Stimulated activated CD4-positive, alpha-beta T cell treated with anti-CD3 and anti-CD28 coated beads, TNF-alpha, amount 100 ng/mL, for 1 hour (primary cell): ENCODE data around the gene KCNB1.

Experiments
- DNase-seq, 3 donors: peaks; one replicate each; pipeline ENCODE4 v3.0.0-alpha.2; 2020; ENCODE audit warnings: low read depth in 3 of 3, low spot score in 1 of 3

Gene KCNB1

DNA sequence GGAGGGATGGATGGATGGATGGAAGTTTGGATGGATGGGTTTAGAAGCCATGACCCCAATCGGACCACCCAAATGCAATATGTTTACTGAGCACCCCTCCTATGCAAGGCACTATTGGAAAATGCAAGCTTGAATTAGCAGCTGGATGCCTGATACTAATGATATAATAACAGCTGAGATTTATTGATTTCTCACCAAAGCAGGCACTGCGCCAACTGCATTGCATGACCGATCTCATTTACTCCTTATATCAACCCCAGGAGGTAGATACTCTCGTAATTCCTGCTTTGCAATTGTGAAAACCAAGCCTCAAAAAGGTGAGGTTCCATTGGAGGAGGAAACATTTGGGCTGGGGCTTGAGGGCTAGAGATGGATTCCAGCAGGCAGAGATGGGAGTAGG is 89.7 kb downstream of the KCNB1 start:
- no peak for DNase-seq

DNA sequence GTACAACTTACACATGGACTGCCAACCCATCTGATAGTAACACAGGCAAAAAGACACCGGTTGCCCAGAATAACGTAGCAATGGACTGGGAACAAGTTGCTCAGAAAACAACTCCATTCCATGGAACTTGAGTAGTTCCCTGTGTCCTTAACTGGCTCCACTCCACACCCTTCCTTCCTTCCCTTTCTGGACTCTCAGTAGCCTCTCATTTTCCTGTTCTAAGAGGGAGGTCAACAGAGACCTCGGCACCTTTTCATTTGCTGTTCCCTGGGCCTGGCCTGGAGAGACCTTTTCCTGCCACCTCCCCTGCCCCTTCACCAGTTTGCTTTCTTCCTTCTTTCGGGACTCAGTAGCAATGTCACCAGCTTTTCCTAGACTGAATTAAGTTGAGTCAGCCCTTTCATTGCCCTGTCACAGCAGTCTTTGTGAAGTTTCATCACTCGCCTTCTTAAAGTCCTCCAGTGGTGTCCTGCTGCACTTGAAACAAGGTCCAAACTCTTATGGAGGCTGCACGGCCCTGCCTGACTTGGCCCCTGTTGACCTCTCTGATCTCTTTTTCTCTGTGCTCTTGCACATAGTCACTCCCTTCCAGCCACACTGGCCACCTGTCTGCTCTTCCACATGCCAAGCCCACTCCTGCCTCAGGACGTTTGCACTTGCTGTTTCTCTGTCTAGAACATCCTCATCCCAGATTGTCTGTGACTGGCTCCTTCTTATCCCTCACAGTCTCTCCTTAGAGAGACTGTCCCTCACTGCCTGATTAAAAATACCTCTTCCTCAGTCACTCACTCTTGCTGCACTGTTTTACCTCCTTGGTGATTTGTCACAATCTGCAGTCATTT is 90.8 kb downstream of the KCNB1 start:
- no peak for DNase-seq

DNA sequence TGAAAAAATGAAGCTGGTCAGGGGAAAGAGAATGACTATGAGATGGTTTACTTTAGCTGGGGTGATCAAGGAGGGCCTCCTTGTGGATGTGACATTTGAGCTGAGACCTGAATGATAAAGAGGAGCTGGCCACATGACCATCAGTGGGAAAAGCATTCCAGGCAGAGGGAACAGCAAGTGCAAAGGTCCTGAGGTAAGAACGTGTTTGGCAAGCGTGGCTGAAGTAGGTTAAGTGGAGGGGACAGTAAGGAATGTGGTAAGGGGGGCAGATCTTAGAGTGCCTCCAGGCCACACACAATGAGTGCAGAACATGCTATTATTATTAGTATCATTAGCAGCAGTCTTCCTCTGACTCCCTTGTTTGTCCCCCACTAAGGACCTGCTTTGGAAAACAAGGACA is 92.6 kb downstream of the KCNB1 start:
- DNase-seq, result no peak

DNA sequence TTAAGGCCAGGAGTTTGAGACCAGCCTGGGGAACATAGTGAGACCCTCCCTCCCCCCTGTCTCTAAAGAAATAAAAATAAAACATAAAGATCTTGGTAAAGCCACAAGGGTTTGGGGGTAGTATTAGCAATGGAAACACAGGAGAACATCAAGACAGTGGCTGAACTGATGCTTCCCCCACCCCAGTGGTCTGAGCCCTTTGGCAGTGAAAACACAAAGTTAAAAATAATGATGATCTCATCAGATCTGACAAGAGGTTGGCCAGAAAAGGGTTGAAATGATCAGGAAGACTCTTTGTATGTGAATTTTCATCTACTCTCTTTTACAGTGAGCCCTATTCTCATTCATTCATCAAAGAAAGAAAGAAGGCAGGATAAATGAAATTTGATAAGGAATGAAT is 93.7 kb downstream of the KCNB1 start:
- DNase-seq, result no peak

DNA sequence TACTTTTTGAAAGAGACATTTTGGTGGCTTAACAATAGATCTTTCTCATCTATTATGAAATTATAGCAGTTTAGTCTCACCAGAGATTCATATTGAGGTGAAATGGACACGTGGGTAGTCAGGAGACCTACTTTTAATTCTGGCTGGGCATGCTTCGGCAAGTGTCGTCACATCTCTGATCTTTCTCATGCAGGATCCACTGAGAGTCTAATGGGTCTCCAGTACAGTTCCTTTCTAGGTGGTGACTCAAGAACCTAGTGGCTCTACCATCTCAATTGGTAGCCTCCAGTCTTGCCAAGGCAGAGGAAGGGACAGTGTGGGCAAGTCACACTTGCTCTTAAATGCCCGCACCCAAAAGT is 94.9 kb downstream of the KCNB1 start:
- DNase-seq, result no peak

DNA sequence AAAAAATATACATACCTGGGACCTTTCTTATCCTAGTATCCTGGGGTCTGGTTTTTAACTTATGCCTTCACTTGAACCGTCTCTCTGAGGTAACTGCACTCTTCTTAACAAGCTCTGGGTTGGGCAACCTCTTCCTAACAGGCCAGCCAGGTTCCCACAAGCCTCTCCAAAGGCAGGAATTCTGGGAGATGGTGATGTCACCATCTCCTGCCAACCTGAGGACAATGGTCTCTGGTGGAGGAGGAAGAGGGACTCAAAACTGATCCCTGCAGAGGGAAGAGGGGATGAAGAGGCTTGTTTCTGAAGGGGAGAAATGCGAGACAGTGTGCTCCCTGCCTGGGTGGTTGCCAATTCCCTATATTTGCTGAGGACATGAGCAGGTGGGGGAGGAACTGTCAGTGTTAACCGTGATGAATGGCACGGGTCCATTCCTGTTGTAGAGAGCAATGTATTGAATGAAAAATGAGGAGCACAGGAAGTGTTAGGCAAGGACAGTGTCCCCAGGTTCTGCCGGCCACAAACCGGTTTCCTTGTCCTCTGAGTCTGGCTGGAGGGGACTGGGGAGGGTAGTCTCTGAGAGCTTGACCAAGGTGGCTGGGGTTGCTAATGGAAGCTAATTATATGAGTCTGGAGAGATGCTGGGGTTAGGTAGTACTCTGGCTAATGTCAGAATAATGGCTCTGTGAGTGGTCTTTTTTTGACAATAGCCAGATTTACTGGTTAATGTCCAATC is 95.5 kb downstream of the KCNB1 start:
- DNase-seq, result no peak

DNA sequence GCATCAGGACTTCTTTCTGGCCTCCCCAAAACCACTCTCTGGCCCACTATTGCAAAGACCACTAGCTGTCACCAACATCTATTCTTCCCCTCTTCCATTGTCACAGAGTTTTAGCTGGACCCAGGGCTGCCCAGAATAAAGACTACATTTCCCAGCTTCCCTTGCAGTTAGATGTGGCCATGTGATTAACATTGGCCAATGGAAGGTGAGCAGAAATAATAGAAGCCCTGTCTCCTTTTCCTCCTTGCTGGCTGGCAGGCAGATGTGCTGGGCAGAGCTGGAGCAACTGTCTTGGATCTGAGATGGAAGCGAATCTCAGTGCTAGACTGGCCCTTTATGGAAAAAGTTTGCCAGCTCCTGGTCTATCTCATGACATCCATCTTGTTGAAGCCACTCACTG is 97.0 kb downstream of the KCNB1 start:
- DNase-seq, result no peak

DNA sequence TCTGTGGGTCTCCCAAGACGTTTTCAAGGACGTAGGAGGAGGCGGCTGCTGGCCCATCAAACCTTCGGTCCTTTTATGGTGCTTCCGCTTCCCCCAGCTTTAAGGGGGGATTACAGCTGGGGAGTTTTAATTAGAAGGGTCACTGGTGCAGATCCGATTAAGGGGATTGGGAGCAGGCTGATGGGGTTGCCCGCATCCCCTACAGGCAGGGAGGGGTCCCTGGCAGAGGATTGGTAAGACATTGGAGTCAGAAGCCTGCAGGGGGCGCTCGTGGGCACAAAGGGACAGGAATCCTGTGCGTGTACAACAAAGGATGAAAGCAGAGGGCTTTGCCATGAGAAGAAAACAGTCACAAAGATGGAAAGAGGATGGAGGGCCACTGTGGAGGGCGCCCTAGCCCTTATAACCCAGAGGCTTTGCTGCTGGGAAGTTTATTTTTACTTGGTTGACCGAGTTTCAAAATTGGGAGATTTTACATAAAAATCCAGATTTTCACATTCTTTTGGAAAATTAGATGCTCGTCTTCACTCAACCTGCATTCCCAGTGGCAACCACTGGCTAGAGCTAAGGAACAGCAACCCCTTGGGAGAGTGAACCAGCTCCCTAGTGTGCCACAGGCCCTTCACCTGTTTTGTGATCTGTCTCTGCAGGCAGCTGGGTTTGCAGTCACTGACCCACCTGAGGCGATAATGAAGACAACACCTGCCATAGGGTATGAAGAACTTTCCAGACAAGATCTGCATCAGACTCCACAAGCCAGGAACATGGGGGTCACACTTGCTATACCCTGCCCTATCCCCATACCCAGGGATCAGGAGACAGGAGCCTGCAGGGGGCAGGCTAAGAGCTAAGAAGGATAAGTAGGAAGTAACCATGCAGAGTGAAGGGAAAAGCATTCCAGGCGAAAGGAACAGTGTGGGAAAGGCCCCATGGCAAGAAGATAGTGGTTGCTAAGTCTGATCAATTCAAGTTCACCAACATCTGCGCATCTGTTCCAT is 97.7 kb downstream of the KCNB1 start:
- peak in 2 of 3 donors; percentile 16 to 49 for DNase-seq

DNA sequence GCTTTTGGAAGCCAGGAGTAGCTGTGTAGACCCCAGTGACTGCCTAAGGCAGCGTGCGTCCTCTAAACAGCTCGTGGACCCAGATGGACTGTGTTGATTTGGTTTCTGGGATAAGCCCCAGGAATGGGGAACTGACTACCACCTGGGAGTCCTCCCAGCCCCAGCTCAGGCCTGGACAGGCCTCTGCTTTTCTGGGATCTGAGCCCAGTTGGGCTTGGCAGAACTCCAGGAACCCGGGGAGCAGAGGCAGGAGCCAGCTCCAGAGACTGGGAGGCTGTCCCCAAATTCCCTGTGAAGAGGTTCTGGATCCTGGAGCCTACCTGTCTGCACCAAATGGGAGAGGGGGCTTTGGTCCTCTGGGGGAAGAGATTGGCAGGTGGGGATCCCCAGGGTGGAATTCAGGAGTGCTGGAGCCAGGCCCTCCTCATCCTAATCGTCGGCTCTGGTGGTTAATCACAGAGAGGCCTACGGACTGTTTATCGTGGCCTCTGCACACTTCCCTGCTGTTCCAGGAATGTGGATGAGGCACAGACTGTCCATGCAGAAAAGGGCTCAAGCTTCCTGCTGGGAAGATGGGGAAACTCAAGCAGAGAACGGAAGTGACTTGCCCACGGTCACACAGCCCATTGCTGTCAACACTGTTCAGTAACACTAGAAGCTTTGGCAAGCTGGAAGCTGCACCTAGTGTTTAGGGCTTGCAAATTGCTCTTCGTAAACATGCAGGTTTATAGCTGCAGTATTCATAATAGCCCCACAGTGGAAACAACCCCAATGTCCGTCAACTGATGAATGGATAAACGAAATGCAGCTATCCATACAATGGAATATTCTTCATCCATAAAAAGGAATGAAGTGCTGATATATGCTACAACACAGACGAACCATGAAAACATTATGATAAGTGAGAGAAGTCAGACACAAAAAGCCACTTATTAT is 100.6 kb downstream of the KCNB1 start:
- DNase-seq, result no peak

DNA sequence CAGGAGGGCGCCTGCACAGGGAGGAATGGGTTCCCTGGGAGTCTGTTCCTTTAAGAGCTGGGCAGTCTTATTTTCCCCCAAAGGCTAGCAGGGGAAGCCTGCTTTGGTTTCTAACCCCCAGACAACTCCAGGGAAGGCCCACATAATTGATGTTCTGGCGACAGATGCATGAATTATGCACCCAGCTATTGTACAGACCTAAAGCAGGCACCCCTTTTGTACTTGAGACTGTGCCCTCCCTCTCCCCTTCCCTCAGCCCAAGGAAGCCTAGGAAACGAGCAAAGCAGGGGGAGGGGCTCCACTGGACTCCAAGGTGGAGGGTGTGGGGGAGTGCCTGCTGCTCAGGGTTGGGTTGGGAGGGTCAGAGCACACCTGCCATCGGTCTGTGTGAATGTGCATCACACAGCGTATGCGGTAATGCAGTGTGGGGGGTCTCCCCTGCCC is 102.1 kb downstream of the KCNB1 start:
- no peak for DNase-seq

DNA sequence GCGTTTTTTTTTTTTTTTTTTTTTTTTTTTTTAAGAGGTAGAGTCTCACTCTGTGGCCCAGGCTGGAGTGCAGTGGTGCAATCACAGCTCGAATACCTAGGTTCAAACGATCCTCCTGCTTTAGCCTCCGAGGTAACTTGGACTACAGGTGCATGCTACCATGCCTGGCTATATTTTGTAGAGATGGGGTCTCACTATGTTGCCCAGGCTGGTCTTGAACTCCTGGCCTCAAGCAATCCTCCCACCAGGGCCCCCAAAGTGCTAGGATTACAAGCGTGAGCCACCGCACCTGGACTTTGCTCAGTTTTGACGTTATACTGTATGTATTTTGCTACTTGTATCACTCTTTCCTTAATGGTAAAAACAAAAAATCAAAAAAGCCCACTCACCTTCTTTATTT is 103.1 kb downstream of the KCNB1 start:
- DNase-seq, result no peak

DNA sequence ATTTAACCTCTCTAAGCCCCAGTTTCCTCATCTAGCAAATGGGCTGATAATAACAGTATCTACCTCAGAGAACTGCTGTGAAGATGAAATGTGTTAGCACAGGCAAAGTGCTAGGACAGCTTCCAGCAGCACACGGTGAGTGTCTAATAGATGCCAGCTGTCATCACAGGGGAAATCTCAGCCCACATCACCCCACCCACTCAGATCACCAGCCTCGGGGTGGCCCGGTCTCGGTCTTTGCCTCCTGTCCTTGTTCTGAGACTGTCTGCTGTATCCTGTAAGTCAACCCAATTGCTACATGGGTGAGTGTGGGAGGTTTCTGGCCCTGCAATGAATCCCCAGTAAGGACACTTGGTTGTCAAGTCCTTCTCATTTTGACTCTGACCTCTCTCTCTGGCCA is 105.1 kb downstream of the KCNB1 start:
- no peak for DNase-seq

DNA sequence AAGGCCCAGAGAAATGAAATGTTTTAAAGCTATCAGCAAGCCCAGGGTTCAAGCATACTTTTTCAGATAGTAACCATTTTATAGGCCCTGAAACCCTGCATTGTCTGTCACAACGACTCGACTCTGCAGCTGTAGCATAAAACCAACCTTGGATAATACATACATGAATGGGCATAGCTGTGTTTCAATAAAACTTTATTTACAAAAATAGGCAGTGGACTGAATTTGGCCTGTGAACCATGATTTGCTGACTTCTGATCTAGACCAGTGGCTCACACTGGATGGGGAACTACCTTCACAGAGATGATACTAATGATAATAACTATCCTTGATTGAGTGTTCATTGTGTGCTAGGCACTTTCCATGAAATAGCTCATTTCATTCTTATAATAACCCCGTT is 107.3 kb downstream of the KCNB1 start:
- no peak for DNase-seq

DNA sequence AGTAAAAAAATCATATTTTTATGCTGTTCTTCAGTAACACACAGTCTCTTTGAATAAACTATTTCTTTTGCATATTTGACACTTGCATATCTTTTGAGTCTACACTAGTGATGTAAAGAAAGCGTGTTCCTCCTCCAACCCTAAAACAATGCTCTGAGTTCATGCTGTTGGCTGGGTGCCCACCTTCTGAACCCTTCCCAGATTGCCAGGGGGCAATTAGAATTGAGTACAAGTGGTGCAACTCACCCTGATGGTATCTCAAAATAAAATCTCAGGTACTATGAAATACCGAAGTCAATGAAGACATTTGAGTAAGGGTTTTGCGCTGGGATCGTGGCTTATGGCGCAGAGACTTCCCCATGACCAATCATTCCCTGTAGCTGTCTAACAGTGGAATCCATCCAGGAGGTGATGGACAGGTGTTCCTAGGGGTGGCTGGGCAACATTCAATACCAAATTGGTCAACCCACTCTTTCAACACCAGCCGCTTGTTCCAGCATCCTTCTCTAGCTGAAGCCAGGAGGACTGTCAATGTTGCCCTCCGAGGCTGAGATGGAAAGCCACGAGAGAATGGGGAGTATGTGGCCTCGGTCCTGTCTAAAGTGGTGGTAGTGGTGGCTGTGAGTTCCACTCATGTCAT is 110.3 kb downstream of the KCNB1 start:
- no peak for DNase-seq

DNA sequence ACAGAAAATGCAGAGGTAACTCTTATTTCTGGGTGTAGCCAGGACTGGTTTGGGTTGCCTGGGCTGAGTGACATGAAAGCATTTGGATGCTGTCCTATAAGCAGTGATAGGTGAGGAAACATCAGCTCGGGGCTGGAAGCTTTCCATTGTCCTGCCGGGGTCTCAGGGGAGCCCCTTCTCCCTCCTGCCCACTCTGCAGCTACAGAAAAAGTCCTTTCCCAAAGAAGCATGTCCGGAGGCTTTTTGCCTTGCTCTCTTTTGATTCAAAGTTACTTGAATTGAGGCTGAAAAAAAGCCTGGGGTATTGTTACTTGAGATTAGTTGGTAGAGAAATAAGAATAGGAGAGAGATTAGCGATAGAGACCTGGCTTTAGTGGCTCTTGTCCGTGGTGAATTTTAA is 113.9 kb downstream of the KCNB1 start:
- no peak for DNase-seq

DNA sequence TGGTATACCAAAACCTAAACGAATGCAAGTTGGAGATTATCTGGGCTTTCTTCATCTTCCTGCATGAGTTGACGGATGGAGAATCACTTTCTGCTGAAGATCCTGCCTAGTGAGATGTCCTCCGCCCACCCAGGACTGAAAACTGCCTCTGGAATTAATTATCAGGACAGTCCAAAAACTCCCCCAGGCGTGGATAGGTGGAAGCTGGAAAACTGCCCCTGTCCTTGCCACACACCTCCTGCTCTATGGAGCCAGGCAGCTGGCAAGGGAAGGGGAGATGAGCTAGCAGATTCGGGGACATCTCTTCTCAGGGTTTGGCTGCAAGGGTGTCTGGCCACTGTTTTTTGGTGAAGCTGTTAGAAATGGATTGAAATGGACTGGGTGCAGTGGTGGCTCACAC is 115.4 kb downstream of the KCNB1 start:
- DNase-seq, result no peak

DNA sequence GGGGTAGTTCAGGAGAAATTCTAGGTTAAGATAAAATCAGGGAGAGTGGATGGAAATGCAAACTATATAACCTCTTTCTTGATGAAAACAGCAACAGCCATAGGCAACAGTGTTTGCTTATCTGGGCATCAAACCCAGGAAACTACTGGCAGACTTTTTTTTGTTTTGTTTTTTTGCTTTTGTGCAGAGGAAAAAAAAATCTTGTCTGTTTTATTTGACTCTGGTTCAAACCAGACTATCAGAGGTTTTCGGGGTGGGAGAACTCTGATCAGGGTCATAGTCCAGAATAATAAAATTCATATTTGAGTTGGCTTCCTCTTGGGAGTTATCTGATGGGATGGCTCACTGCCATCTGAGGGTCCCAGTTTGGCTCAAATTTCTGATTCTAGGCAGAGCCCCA is 115.8 kb downstream of the KCNB1 start:
- DNase-seq, result no peak

DNA sequence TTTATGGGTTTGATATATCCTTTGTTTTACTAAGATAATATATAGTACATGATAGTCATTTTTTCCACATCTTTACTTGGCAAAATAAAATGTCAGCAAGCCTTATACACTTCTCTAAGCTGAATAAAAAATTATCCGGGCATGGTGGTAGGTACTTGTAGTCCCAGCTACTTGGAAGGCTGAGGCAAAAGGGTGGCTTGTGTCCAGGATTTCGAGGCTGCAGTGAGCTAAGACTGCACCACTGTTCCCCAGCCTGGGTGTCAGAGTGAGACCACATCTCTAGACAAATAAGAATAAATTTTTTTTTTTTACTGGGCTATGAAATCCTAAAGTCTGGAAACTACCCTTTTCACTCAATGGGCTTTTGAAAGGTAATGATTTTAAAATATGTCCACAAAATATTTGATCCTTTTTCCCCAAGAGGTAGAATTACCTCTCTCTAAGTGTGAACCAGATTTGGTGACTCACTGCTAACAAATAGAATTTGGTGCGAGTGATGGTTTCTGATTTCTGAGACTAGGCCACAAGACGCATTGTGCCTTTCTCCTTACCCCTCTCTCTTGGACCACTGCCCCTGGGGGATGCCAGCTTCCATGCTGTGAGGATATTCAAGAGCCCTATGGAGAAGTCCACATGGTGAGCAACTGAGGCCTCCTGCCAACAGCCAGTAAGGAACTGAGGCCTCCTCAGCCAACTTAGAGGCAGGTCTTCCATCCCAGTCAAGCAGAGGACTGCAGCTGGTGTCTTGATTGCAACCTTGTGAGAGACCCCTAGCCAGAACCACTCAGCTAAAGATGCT is 120.4 kb downstream of the KCNB1 start:
- no peak for DNase-seq
